Measurements from ENCODE around the gene CHST1. TPM values are rescaled to one million over a fixed set of nuclear protein-coding genes. Genes with fewer than 3 reads are reported as not detected.
A peak's percentile ranks its signal among the peaks of the same experiment; 100 is the strongest.

Gene CHST1
- total RNA-seq, 1 donor from 2014 or later = 3.1 TPM

DNA sequence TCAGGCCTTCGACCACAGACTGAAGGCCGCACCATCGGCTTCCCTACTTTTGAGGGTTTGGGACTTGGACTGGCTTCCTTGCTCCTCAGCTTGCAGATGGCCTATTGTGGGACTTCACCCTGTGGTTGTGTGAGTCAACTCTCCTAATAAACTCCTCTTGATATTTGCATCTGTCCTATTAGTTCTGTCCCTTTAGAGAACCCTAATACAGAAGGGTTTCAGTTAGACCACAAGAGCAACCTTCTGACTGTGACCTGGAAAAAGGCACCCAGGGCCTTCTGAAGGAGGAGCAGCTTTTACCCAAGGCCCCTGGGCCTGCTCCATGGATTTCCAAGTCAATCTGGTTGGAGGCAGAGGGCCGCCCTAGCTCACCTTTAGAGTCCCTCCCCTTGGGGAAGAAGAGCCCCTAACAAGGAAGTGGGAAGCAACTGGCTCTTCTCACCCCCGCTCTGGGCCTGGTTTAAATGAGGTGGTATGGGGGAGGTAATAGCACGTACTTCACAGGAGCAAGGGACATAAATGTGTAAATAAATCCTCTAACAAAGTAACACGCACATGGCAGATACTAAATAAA, 11.2 kb upstream of the CHST1 start:
- intact Hi-C loops (cut with DNase I) = no loop called here
- ATAC-seq (ENCODE audit: poor library complexity) (no peak), DNase-seq (no peak)

- intact Hi-C loops (cut with DNase I) = no loop called here
- no peak for ATAC-seq (ENCODE audit: poor library complexity)
- DNase-seq = no peak
Observed at GRCh38 chr11:45675646-45676045, 10.2 kb upstream of the CHST1 start.

DNA sequence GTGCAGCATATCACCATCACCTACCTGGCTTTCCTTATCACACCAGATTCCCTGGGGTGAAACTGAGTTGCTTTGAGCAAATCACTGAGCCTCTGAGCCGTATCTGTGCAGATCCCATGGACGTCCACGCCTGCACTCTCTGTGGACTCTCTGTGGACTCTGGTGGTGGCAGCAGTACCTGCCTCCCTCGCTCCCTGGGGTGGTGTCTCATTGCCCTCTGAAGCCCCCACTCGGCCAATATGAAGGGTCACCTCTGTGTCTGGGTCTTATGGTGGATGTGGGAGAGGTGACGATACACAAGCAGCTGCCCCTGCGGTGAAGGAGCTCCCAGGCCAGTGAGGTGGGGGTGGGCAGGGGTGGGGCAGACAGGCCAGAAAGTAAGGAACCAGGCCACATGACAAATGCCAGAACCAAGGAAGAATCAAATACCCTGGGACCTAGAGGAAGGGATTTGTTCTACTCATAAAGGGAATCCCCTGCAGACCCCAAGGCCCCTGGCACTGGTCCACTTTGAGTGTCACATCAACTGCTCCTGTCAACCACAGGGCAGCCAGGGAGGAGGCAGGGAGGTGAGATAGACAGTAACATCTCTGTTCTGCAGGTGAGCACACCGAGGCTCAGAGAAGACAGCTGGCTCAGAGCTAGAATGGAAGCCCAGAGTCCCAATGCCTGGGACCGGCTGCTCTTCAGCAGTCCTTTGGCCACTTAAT, 9.2 kb upstream of the CHST1 start:
- DNase-seq = no peak
- ATAC-seq (ENCODE audit: poor library complexity) = no peak
- intact Hi-C loops (cut with DNase I) = no loop called here

DNA sequence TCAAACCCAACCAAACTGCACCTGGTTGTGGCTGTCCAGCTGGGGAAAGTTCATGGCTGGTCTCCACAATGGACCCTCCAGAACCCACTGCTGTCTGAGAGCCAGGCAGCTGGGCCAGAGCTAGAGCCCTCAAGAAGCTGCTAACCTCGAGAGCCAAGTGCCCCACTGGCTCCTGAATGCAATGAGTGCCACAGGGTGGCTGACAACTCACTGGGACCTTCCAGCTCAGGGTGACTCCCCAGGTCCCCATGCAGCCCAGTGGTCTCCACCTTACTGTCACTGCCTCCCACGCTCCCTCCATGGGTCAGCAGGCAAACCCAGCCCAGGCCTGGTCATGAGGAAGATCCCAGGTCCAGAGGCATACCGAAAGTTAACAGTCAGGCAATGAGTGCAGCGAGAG, 8.0 kb upstream of the CHST1 start:
- intact Hi-C loops (cut with DNase I) = no loop called here
- ATAC-seq (ENCODE audit: poor library complexity) = no peak
- DNase-seq = no peak

GRCh38 chr11:45672593-45672992, 7.2 kb upstream of the CHST1 start:
- ATAC-seq (ENCODE audit: poor library complexity) (no peak), DNase-seq (no peak)
- intact Hi-C loops (cut with DNase I) = no loop called here

- intact Hi-C loops (cut with DNase I) = no loop called here
- DNase-seq (no peak), ATAC-seq (ENCODE audit: poor library complexity) (no peak)
Observed at GRCh38 chr11:45671246-45672171, 6.1 kb upstream of the CHST1 start.

- DNase-seq (no peak), ATAC-seq (ENCODE audit: poor library complexity) (no peak)
- intact Hi-C loops (cut with DNase I) = no loop called here
Observed at GRCh38 chr11:45670386-45671135, 5.1 kb upstream of the CHST1 start.

- intact Hi-C loops (cut with DNase I) = loop anchor here (5.0 kb wide), 1 partner anchor 102 kb away; no protein-coding TSS in a partner anchor
- ATAC-seq (ENCODE audit: poor library complexity) (no peak), DNase-seq (no peak)
Observed at GRCh38 chr11:45669956-45670355, 4.5 kb upstream of the CHST1 start.

- intact Hi-C loops (cut with DNase I) = loop anchor here (5.0 kb wide), 1 partner anchor 103 kb away; no protein-coding TSS in a partner anchor
- DNase-seq (no peak), ATAC-seq (ENCODE audit: poor library complexity) (no peak)
Observed at GRCh38 chr11:45669146-45669545, 3.7 kb upstream of the CHST1 start.

DNA sequence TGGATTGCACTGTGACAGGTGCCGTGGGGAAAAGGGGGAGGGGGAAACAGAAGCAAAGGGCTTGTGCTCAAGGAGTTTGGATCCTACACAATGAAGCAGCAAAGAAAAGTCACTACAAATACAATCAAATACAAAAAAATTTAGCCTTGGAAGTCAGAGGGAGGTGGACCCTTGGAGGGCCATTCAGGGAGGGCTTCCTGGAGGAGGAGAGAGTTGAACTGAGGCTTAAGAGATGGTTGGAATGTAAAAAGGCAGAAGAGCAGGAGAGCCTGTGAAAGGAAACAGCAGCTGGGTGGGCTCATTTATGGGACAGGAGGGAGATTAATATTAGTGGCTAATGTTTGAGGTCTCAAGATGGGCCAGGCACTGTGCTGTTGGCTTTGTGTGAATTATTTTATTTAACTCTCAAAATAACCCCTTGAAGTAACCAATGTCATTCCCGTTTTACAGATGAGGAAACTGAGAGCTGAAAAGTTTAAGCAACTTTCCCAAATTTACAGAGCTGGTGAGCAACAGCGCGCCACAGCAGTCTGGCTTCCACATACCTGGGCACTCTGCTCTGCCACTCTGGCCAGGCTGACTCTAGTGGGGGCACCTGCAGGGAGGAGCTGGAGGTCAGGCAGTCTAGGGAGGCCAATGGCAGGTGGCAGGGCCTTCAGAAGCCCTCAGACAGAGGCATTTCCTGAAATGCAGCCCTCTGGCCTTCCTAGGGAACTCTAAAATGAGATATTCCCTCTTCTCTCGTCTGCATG, 2.7 kb upstream of the CHST1 start:
- no peak for ATAC-seq (ENCODE audit: poor library complexity)
- intact Hi-C loops (cut with DNase I) = loop anchor here (5.0 kb wide), 1 partner anchor 104 kb away; no protein-coding TSS in a partner anchor
- DNase-seq = no peak

- DNase-seq (no peak), ATAC-seq (ENCODE audit: poor library complexity) (no peak)
- intact Hi-C loops (cut with DNase I) = loop anchor here (5.0 kb wide), 1 partner anchor 105 kb away; no protein-coding TSS in a partner anchor
Observed at GRCh38 chr11:45666648-45667642, 1.5 kb upstream of the CHST1 start.

GRCh38 chr11:45665933-45666647, 668 bp upstream of the CHST1 start:
- peak; percentile 42 for ATAC-seq (ENCODE audit: poor library complexity)
- intact Hi-C loops (cut with DNase I) = loop anchor here (5.0 kb wide), 1 partner anchor 106 kb away; no protein-coding TSS in a partner anchor
- DNase-seq = no peak

- intact Hi-C loops (cut with DNase I) = loop anchor here (5.0 kb wide), 1 partner anchor 108 kb away; no protein-coding TSS in a partner anchor
- DNase-seq = no peak
- peak; percentile 5 for ATAC-seq (ENCODE audit: poor library complexity)
Observed at GRCh38 chr11:45664376-45665205, 831 bp downstream of the CHST1 start.

GRCh38 chr11:45663486-45664375, 1.7 kb downstream of the CHST1 start:
- ATAC-seq (ENCODE audit: poor library complexity) (no peak), DNase-seq (no peak)
- intact Hi-C loops (cut with DNase I) = no loop called here
